HEK293T (cell line): ENCODE measurements around the gene SENP3.

Experiments
- CTCF ChIA-PET: fragments of 350-600 bp; formaldehyde crosslinking; extraction: SDS; loops from one replicate; lab custom pipeline; 2021; ENCODE audit warnings: antibody characterized with exemption, inconsistent platforms; lab: Yijun Ruan, JAX
- POLR2A ChIA-PET: fragments of 350-600 bp; formaldehyde crosslinking; extraction: SDS; loops from one replicate; lab custom pipeline; 2020; ENCODE audit warnings: antibody characterized with exemption, inconsistent platforms; lab: Yijun Ruan, JAX
- DNase-seq: peaks from one replicate; pipeline ENCODE4 v3.0.0; 2012; ENCODE audit warnings: mixed read lengths; ENCODE audit errors: extremely low spot score
- ARNT ChIP-seq: fragments of 450-650 bp; IDR thresholded peaks from 2 replicates; pipeline ENCODE4 v1.6.1; 2017; ENCODE audit warnings: mild to moderate bottlenecking
- BHLHE40 ChIP-seq: fragments of 450-650 bp; IDR thresholded peaks from 2 replicates; pipeline ENCODE4 v1.6.1; 2016; ENCODE audit warnings: mild to moderate bottlenecking, moderate library complexity, borderline replicate concordance
- CTBP1 ChIP-seq: fragments of 450-650 bp; IDR thresholded peaks from 2 replicates; pipeline ENCODE4 v1.6.1; 2016; ENCODE audit warnings: borderline replicate concordance
- ELF4 ChIP-seq: fragments of 450-650 bp; IDR thresholded peaks from 2 replicates; pipeline ENCODE4 v1.6.1; 2017; ENCODE audit warnings: antibody characterized with exemption
- FOXA1 ChIP-seq: fragments of 450-650 bp; IDR thresholded peaks from 2 replicates; pipeline ENCODE4 v1.6.1; 2016; ENCODE audit warnings: mild to moderate bottlenecking
- FOXK2 ChIP-seq: fragments of 450-650 bp; IDR thresholded peaks from 2 replicates; pipeline ENCODE4 v1.6.1; 2016; ENCODE audit warnings: mild to moderate bottlenecking
- FOXM1 ChIP-seq: fragments of 450-650 bp; IDR thresholded peaks from 2 replicates; pipeline ENCODE4 v1.6.1; 2017; ENCODE audit warnings: mild to moderate bottlenecking, borderline replicate concordance
- HDGF ChIP-seq: fragments of 450-650 bp; IDR thresholded peaks from 2 replicates; pipeline ENCODE4 v1.6.1; 2017; ENCODE audit warnings: antibody characterized with exemption, borderline replicate concordance
- L3MBTL2 ChIP-seq: fragments of 450-650 bp; conservative IDR thresholded peaks from 2 replicates; pipeline ENCODE4 v1.6.1; 2016; ENCODE audit warnings: mild to moderate bottlenecking
- LEF1 ChIP-seq: fragments of 450-650 bp; IDR thresholded peaks from 2 replicates; pipeline ENCODE4 v1.6.1; 2017; ENCODE audit warnings: mild to moderate bottlenecking, borderline replicate concordance
- NFRKB ChIP-seq: fragments of 450-650 bp; IDR thresholded peaks from 2 replicates; pipeline ENCODE4 v1.6.1; 2016; ENCODE audit warnings: mild to moderate bottlenecking, moderate library complexity
- PKNOX1 ChIP-seq: fragments of 450-650 bp; IDR thresholded peaks from 2 replicates; pipeline ENCODE4 v1.6.1; 2016
- SP1 ChIP-seq: fragments of 450-650 bp; IDR thresholded peaks from 2 replicates; pipeline ENCODE4 v1.6.1; 2017
- SUZ12 ChIP-seq: fragments of 450-650 bp; IDR thresholded peaks from 2 replicates; pipeline ENCODE4 v1.6.1; 2016; ENCODE audit warnings: mild to moderate bottlenecking
- TARDBP ChIP-seq: fragments of 450-650 bp; IDR thresholded peaks from 2 replicates; pipeline ENCODE4 v1.6.1; 2016
- ZNF384 ChIP-seq: fragments of 450-650 bp; IDR thresholded peaks from 2 replicates; pipeline ENCODE4 v1.6.1; 2016

SENP3 gene

GRCh38 chr17:7589204-7589868, 27.6 kb downstream of the SENP3 start:
- POLR2A ChIA-PET, result interaction anchor here (0.8 to 2.7 kb wide), 3 partner anchors 13 to 98 kb away, joined by 3 to 13 read pairs (median 3); partner anchors contain the start of genes SAT2, TP53 and WRAP53
- TF ChIP-seq TARDBP (no peak), SP1 (no peak), ZNF384 (no peak), L3MBTL2 (no peak), HDGF (no peak), PKNOX1 (no peak), FOXK2 (no peak), NFRKB (no peak), FOXA1 (no peak), SUZ12 (no peak), CTBP1 (no peak), ARNT (no peak), LEF1 (no peak), FOXM1 (no peak), BHLHE40 (no peak), ELF4 (no peak)
- CTCF ChIA-PET, result interaction anchor here (0.5 kb wide), 1 partner anchor 38 kb away, joined by 3 read pairs; no protein-coding TSS in a partner anchor
- DNase-seq, result no peak

- DNase-seq, result no peak
- ChIA-PET CTCF (no interaction called here), POLR2A (interaction anchor here (0.8 to 2.7 kb wide), 3 partner anchors 13 to 97 kb away, joined by 3 to 13 read pairs (median 3); partner anchors contain the start of genes SAT2, TP53 and WRAP53)
- TF ChIP-seq LEF1 (no peak), BHLHE40 (no peak), ARNT (no peak), FOXM1 (no peak), CTBP1 (no peak), NFRKB (no peak), L3MBTL2 (no peak), PKNOX1 (no peak), SP1 (no peak), ELF4 (no peak), HDGF (no peak), FOXA1 (no peak), FOXK2 (no peak), ZNF384 (no peak), SUZ12 (no peak), TARDBP (no peak)
Observed at GRCh38 chr17:7589891-7590691, 28.4 kb downstream of the SENP3 start, which contains the start of gene SOX15. TSS of gene SOX15 (minus strand) at chr17:7590094. CDS start at chr17:7589676, 418 bp downstream.

- ChIA-PET CTCF (no interaction called here), POLR2A (interaction anchor here (2.7 kb wide), 1 partner anchor 96 kb away, joined by 13 read pairs; the partner anchor contains the start of genes TP53 and WRAP53)
- TF ChIP-seq SP1 (no peak), HDGF (no peak), FOXA1 (no peak), TARDBP (no peak), L3MBTL2 (no peak), ELF4 (no peak), ZNF384 (no peak), LEF1 (no peak), SUZ12 (no peak)
- DNase-seq, result no peak
Observed at GRCh38 chr17:7590743-7591142, 29.0 kb downstream of the SENP3 start.

GRCh38 chr17:7591596-7591995, 29.9 kb downstream of the SENP3 start:
- ChIA-PET POLR2A (no interaction called here), CTCF (no interaction called here)
- no peak for DNase-seq
- TF ChIP-seq SUZ12 (no peak), ZNF384 (no peak), SP1 (no peak), TARDBP (no peak), FOXA1 (no peak), HDGF (no peak), PKNOX1 (no peak), NFRKB (no peak), LEF1 (no peak), ARNT (no peak)

- DNase-seq, result no peak
- ChIA-PET POLR2A (interaction anchor here (1.0 to 3.3 kb wide), 3 partner anchors 8 to 94 kb away, joined by 3 to 21 read pairs (median 4); partner anchors contain the start of gene MPDU1), CTCF (no interaction called here)
- TF ChIP-seq BHLHE40 (no peak), FOXA1 (no peak), LEF1 (no peak), ELF4 (no peak), SUZ12 (no peak), FOXM1 (no peak), HDGF (no peak), CTBP1 (no peak), NFRKB (no peak), L3MBTL2 (no peak), FOXK2 (no peak), ZNF384 (no peak)
Observed at GRCh38 chr17:7592422-7593021, 30.8 kb downstream of the SENP3 start.
